ENCODE measurements around the gene SULT2B1. TPM values are rescaled to one million over a fixed set of nuclear protein-coding genes. Genes with fewer than 3 reads are reported as not detected.

SULT2B1 gene
- polyA plus RNA-seq, 2 of the 4 experiments (the other 2 are of a cell fraction) = 22.2 to 34.3 TPM

DNA sequence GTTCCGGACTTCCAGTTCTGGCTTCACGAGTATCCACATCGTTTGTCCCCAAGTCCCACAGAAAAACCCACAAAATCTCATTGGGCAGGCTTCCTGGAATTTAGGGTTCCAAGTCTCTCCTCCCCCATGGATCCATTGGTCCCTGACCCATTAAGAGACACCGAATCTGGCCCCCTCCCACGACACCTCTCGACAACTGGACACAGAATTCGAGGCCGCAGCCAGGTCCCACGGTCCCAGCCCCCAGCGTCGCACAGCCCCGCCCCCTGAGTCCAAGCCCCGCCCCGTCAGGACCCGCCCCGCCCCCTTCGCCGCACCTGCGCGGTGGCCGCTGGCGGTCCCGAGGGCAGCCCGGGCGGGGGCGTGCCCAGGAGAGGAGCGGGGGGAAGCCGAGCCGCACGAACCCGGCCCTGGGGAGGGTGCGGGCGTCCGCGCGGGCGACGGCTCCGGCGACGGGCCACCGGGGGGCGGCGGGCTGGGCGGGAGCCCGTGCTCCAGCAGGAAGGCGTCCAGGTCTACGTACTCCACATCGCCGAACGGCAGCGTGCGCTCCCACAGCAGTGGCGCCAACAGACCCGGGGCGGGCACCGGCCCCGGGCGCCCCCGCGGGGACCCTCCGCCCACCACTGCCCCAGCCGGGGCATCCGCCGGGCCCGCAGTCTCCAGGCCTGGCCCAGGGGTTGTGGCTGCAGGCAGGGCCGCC lies 83.4 kb downstream of the SULT2B1 start (continued):
- peak; percentile 32 for TF ChIP-seq POLR2A (IDR thresholded peaks at IDR 0.05; ENCODE audit: low read length)
- TF ChIP-seq MAZ (IDR thresholded peaks at IDR 0.05; ENCODE audit: borderline replicate concordance, low read depth, low read length) = no peak
- TF ChIP-seq HEYL (CRISPR knock-in tag; IDR thresholded peaks at IDR 0.05) = no peak
- no peak for TF ChIP-seq ZSCAN20 (CRISPR knock-in tag; IDR thresholded peaks at IDR 0.05)
- TF ChIP-seq, protein P1, sequence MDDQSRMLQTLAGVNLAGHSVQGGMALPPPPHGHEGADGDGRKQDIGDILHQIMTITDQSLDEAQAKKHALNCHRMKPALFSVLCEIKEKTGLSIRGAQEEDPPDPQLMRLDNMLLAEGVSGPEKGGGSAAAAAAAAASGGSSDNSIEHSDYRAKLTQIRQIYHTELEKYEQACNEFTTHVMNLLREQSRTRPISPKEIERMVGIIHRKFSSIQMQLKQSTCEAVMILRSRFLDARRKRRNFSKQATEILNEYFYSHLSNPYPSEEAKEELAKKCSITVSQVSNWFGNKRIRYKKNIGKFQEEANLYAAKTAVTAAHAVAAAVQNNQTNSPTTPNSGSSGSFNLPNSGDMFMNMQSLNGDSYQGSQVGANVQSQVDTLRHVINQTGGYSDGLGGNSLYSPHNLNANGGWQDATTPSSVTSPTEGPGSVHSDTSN (IDR thresholded peaks at IDR 0.05) = no peak

DNA sequence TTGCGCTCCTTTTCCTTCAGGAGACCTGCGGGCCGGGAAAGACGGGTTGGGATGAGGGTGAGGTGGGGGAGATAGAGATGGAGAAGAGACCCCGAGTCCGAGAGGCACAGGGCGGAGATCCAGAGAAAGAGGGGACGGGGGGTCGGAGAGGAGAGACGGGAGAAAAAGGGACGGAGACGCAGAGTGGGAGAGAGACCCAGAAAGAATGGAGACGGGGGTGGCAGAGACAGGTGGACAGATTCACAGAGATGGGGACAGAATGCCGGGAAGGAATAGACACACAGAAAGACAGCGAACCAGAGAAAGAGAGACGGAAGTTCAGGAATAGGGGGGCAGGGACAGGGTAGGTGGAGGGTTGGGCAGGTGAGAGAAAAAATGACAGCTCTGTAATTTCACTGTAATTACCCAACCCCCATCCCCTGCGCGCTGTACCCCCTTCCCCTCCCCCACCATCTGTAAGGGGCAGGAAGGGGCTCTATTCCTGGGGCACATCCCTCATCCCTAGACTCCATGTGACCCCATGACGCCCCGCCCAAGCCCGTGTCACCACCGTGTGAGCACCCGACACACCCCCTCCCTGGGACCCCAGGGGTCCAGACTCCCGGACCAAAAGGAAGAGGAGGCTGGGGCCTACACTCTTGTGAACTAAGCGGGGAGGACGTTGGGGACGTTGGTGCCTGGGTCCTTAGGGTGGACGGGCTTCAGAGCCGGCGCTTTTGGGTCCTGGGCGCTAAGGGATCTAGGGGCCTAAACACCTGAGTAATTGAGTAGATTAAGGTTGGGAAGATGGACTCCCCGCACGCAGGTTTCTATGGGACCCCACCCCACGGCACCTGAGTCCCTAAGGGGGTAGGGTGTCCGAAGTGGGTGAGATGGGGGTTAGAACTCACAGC lies 84.2 kb downstream of the SULT2B1 start:
- no peak for FAIRE-seq
- Histone ChIP-seq H3K9me3 (no peaks in the 10 kb centered on the region), H3K4me3 (peak overlapping the region; percentile 71), H3K27ac (peak overlapping the region; percentile 86 to 92), H3K4me2 (peak overlapping the region; percentile 100), H3K4me1 (peaks cover 55% of the 10 kb centered on the region)
- DNase-seq (ENCODE audit: low read depth in 1 of 2, low spot score in 1 of 2) = no peak
- CTCF ChIA-PET = interaction anchor here (0.8 kb wide), 1 partner anchor 12 kb away, joined by 3 read pairs; no protein-coding TSS in a partner anchor
- POLR2A ChIA-PET = interaction anchor here (1.3 to 1.4 kb wide), 2 partner anchors 8 to 17 kb away, joined by 3 to 5 read pairs; partner anchors contain the start of genes RPL18 and SPHK2
- TF ChIP-seq, protein P2, sequence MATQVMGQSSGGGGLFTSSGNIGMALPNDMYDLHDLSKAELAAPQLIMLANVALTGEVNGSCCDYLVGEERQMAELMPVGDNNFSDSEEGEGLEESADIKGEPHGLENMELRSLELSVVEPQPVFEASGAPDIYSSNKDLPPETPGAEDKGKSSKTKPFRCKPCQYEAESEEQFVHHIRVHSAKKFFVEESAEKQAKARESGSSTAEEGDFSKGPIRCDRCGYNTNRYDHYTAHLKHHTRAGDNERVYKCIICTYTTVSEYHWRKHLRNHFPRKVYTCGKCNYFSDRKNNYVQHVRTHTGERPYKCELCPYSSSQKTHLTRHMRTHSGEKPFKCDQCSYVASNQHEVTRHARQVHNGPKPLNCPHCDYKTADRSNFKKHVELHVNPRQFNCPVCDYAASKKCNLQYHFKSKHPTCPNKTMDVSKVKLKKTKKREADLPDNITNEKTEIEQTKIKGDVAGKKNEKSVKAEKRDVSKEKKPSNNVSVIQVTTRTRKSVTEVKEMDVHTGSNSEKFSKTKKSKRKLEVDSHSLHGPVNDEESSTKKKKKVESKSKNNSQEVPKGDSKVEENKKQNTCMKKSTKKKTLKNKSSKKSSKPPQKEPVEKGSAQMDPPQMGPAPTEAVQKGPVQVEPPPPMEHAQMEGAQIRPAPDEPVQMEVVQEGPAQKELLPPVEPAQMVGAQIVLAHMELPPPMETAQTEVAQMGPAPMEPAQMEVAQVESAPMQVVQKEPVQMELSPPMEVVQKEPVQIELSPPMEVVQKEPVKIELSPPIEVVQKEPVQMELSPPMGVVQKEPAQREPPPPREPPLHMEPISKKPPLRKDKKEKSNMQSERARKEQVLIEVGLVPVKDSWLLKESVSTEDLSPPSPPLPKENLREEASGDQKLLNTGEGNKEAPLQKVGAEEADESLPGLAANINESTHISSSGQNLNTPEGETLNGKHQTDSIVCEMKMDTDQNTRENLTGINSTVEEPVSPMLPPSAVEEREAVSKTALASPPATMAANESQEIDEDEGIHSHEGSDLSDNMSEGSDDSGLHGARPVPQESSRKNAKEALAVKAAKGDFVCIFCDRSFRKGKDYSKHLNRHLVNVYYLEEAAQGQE (IDR thresholded peaks at IDR 0.05) = no peak
- TF ChIP-seq, protein P3, sequence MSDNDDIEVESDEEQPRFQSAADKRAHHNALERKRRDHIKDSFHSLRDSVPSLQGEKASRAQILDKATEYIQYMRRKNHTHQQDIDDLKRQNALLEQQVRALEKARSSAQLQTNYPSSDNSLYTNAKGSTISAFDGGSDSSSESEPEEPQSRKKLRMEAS (IDR thresholded peaks at IDR 0.05) = 0 out of 2 replicates have a peak, but pooled peaks have one; percentile 2
- TF ChIP-seq PHF8 (IDR thresholded peaks at IDR 0.05; ENCODE audit: borderline replicate concordance, low read depth) = peak; percentile 6; the same call in 1 of the 2 replicates
- TF ChIP-seq ZSCAN20 (CRISPR knock-in tag; IDR thresholded peaks at IDR 0.05) = no peak
- no peak for ATAC-seq
- 13% methylated on average over 34 of the region's 35 CpGs for WGBS (ENCODE audit: missing lambda C conversion rate)

DNA sequence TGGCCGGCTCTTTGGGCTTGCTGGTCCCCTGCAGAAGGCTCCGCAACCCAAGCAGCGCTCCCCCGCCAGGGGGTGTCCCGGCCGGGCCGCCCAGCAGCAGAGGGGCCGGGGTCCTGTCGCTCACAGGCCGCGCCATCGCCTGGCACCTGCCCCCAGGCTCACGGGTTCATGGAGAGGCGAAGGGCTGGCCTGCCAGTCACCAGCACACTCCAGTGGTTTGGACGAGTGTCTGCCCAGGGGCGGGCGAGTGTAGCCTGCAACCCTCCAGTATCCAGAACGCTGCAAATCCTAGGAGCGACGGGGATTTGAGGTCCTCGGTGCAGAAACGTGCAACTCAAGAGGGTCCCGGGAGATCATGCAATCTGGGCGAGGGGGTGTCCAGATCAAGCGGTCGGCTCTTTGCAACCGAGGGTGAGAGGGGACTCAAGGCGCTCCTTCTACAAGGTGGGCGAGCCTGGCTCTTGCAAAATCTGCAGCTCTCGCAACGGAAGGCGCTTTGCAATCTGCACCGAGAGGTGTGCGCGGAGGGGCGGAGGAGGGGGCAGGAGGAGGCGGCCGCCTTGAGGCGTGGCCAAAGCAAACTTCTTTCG lies 85.0 kb downstream of the SULT2B1 start, which contains the start of gene DBP:
Gene DBP (minus strand): TSS at position 521 of the 590 bp plus-strand sequence. CDS start 385 bp downstream, at position 136.
- DNase-seq (ENCODE audit: low read depth in 1 of 2, low spot score in 1 of 2) (peak; percentile 79), FAIRE-seq (no peak), ATAC-seq (peak; percentile 32 to 57)
- Histone ChIP-seq H3K4me3 (peak within 1 kb of the TSS; percentile 71), H3K4me2 (peak within 1 kb of the TSS; percentile 100), H3K27ac (peak within 1 kb of the TSS; percentile 89 to 92), H3K9me3 (no peaks in the 10 kb centered on the region), H3K4me1 (peaks cover 49% of the 10 kb centered on the region)
- ChIA-PET POLR2A (interaction anchor here (1.3 to 1.4 kb wide), 2 partner anchors 9 to 18 kb away, joined by 3 to 5 read pairs; partner anchors contain the start of genes RPL18 and SPHK2), CTCF (interaction anchor here (0.8 to 1.2 kb wide), 2 partner anchors 12 to 20 kb away, joined by 3 read pairs; no protein-coding TSS in a partner anchor)
- 3% methylated on average over 31 of the region's 40 CpGs for WGBS (ENCODE audit: missing lambda C conversion rate)
- TF ChIP-seq HOXA7 (CRISPR knock-in tag; IDR thresholded peaks at IDR 0.05) (no peak), RNF2 (IDR thresholded peaks at IDR 0.05; ENCODE audit: borderline replicate concordance, low read depth) (0 out of 2 replicates have a peak, but pooled peaks have one; percentile 24), CEBPB (IDR thresholded peaks at IDR 0.05) (peak; percentile 47 to 75; a peak in 3 of 4 replicates), MYC (IDR thresholded peaks at IDR 0.05; ENCODE audit: borderline replicate concordance, low read length) (no peak), MAFK (IDR thresholded peaks at IDR 0.05; ENCODE audit: partially characterized antibody) (no peak), HDAC2 (IDR thresholded peaks at IDR 0.05) (0 out of 2 replicates have a peak, but pooled peaks have one; percentile 42)
- TF ChIP-seq, protein P1 (IDR thresholded peaks at IDR 0.05) = no peak; the same call in 1 of the 2 replicates

All from A549 (cell line).